EH (cell line): ENCODE results near the gene CDK5R1.
"Not testable (repeated sequence)": the region's sequence is repeated elsewhere in the genome, so short reads cannot be mapped to it uniquely, and the experiment has no call there.

Source experiments
- DNase-seq: peaks from one replicate; pipeline ENCODE4 v3.0.0-alpha.2; 2015; ENCODE audit warnings: low read depth

CDK5R1 gene

GRCh38 chr17:32486701-32487472 is at the start of gene CDK5R1:
Gene CDK5R1 (plus strand): TSS chr17:32486993. CDS start chr17:32487621, 628 bp downstream.
- peak; percentile 73 for DNase-seq

DNA sequence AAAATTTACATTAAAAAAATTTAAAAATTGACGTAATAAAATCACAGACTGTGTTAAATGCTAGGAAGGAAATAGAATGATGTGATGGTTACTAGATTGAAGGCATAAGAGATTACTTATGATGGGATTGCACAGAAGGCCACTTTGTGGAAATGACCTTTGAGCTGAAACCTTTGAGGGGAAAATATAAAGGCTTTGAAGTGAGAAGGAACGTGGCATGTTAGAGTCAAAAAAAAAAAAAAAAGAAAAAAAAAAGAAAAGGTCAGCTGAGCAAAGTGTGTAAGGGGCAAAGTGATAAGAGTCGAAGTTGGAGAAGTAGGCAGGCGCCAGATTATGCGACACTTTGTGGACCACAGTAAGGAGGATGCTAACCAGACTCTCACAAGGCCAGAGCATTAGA is 46.1 kb upstream of the CDK5R1 start:
- DNase-seq: no peak

- no peak for DNase-seq
Observed at GRCh38 chr17:32441886-32442285, 44.9 kb upstream of the CDK5R1 start.

DNA sequence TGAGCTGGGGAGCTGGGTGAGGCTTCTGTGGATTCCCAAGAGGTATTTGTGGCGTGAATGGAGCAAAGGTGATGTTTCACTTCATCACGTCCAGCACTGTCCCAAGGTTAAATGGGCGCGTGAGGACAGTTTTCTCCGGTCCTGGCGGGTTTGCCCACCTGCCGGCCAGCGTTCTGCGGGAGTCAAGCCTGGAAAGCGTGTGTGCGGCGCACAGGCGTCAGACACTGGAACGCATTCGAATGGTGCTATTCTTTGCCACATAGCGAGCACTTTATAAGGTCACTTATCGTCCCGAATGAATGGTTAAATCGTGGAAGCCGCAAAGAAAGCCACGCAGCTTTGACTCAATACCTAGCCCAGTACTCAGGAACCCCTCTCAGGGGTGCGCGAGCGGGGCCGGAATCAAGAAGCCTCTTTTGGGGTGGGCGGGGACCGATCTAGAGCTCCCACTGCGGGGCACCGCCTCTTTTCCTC is 42.9 kb upstream of the CDK5R1 start:
- no peak for DNase-seq

DNA sequence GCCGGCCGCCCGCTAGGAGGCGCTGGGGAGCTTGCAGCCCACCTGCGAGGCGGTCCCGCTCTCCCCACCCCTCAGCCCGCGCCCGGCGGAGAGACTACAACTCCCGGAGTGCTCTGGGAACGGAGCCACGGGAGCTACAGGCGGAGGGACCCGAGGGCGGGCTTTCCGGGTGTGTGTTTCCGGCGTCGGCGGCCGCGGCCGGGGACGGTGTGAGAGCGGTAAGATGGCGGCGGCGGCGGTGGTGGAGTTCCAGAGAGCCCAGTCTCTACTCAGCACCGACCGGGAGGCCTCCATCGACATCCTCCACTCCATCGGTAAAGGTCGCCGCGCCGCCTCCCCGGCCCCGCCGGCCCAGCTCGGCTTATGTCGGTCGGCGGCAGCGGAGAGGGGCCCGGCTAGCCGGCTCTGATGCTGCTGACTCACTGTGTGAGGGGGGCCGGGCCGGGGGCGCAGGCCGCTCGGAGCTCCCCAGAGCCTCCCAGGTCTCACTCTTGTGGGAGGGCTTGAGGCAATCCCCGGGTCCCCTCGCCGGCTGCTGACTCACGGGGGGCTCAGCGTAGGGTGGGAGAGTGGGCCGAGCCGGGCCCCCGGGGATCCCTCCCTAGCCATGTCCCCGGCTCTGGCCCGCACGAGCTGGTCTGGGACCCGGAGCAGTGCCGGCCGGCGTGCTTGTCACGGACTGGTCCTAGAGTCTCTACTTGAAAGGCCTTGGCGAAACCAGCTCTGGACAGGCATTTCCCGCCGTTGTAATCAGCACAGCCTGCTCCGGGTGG is 42.3 kb upstream of the CDK5R1 start, which contains the start of gene PSMD11:
TSS of gene PSMD11 (plus strand) at position 210 of the 773 bp plus-strand sequence. CDS start at position 224, 14 bp downstream.
- peak; percentile 96 for DNase-seq

- peak; percentile 77 for DNase-seq
Observed at GRCh38 chr17:32445074-32445415, 41.7 kb upstream of the CDK5R1 start.

DNA sequence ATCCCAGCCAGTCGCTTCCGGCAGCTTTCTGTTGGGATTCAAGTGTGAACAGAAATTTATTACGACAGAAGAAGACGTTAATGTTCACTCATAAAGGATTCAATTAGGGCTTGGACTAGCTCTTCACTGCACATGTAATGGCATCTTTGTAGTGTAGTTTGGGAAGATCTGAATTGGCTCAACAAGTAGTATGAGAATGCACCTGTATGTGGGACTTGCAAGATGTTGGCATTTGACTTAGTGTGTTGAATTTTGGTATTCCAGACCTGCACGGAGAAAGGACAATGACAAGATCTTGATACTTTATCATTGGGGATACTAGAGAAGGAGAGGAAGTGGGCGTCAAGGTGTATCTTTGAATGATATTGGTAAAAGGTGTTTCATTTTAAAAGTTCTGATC is 41.3 kb upstream of the CDK5R1 start:
- no peak for DNase-seq

DNA sequence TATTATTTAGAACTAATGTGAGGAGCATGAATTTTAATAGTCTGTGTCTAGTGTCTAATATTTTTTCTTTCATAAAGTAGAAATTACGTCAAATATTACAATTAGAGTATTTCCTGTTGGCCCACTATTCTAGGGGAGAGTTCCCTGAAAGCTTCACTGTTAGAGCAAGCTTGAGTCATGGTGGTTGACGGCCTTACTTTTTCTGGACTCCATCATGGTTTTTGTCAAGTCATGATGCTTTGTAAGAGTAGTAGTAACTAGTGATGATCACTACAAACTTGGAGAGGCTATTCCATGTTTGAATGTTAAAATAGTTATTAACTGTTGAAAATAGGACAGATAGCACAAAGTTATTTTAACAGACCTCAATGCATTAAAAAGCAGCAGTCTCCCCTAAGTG is 40.8 kb upstream of the CDK5R1 start:
- DNase-seq: peak; percentile 28

DNA sequence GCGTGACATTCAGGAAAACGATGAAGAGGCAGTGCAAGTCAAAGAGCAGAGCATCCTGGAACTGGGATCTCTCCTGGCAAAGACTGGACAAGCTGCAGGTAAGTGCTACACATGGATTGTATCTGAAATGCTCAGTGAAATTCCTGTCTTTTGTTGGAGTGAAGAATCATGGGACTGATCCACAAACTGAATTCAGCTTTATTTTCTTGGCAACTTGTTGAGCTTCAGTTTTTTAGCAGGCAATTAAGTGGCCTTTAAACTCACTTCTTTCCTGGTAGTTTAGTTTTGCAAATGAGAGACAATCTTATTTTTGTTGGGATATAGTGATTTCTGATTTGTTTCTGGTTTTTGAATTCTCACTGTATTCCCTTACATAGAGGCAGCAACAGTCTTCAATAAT is 39.8 kb upstream of the CDK5R1 start:
- no peak for DNase-seq

DNA sequence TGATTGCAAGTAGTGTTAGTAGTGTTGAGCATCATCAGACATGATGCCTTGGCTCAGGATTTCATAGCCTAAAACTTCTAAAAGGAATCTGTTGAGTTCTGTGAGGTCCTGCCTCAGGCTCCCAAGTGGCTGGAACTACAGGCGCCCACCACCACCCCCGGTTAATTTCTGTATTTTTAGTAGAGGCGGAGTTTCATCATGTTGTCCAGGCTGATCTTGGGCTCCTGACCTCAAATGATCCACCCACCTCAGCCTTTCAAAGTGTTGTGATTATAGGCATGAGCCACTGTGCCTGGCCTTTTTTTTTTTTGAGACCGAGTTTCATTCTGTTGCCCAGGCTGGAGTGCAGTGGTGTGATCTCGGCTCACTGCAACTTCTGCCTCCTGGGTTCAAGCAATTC is 36.8 kb upstream of the CDK5R1 start:
- no peak for DNase-seq

DNA sequence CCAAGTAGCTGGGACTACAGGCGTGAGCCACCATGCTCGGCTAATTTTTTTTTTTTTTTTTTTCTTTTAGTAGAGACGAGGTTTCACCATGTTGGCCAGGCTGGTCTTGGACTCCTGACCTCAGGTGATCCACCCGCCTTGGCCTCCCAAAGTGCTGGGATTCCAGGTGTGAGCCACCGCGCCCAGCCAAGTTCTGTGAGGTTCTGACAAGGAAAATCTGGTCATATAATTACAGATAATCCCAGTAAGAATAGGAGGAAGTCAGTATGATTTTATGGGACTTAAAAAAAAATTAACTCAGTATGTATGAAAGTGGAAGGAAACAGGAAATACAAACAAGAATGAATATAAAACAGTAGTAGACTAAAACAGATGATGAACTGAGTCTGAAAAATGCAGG is 36.4 kb upstream of the CDK5R1 start:
- not testable (repeated sequence) for DNase-seq

DNA sequence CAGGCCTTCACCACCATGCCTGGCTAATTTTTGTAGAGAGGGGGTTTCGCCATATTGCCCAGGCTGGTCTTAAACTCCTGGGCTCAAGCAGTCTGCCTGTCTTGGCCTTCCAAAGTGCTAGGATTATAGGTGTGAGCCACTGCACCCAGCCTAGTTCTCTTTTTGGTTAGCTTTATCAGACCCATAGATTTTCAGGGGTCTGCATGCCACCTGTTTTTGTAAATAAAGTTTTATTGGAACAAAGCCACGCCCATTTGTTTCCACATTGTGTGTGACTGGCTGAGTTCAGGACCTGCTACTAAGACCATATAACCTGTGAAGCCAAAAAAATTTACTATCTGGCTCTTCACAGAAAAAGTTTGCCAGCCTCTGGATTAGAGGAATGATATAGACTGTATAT is 34.9 kb upstream of the CDK5R1 start:
- no peak for DNase-seq

DNA sequence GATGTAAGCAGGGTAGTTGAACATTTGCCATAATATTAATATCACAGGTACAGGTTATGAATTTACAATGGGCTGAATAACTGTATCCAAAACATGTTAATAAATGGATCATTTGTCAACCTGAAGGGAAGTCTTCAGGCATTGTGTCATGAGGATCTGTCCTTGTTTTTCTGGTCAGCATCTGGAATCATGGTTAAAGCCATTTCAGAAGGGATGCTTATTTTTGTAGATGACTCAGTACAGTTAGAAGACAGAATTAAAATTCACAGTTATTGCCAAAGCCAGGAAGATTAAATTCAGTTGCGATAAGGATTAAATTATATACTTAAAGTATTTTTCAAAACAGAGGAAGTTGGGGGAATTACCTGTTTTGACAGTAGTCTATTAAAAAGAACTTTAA is 34.5 kb upstream of the CDK5R1 start:
- DNase-seq: peak; percentile 21

DNA sequence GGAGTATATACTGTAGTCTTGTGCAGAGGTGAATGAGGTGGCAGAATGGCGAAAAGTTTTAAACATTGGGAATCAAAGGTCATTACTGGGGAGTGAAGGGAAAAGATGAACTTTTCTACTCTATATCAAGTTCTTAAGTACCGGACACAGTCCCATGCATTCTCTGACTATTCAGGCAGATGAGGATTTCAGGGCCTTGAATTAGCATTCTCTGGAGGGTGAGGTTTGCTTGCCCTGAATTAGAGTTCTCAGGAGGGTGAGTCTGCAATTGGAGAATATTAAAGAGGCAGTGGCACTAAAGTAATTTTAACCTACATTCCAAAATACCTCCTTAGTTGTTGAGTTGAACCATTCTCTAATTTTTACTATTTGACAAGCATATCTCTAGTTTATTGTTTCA is 33.4 kb upstream of the CDK5R1 start:
- no peak for DNase-seq

DNA sequence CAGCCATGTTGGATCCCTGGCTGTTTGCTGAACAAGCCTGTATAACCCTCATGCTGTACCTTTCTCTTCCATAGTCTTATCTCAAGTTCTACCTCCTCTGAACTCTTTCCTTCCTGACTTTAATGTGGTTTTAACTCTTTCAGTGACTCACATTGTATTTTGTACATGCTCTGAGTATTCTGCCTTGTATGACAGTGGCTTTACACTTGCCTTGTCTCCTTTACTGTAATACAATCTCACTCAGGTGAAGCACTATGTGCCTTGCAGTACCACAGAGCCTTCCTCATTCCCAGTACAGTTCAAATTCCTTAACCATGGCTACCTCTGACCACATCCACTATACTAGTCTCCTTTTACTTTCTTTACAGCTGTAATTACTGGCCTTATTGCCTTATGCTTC is 28.4 kb upstream of the CDK5R1 start:
- no peak for DNase-seq

- no peak for DNase-seq
Observed at GRCh38 chr17:32460054-32460453, 26.7 kb upstream of the CDK5R1 start.

DNA sequence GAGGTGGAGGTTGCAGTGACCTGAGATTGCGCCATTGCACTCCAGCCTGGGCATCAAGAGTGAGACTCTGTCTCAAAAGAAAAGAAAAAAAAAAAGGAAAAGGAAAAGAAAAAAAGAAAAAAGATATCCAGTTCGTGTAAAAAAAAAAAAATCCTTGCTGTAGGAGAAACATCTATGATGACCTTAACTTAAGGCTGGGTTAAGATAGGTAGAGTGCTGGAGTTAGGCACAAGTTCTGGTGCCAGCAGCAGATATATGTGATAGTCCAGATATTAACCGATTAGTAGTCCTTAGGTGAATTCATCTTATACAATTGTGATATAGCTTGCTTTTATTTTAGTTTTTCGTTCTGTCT is 25.3 kb upstream of the CDK5R1 start:
- DNase-seq: no peak

- peak; percentile 63 for DNase-seq
Observed at GRCh38 chr17:32461853-32462617, 24.8 kb upstream of the CDK5R1 start.

- no peak for DNase-seq
Observed at GRCh38 chr17:32463304-32463703, 23.5 kb upstream of the CDK5R1 start.

- no peak for DNase-seq
Observed at GRCh38 chr17:32464374-32464773, 22.4 kb upstream of the CDK5R1 start.

GRCh38 chr17:32467949-32468348 is 18.8 kb upstream of the CDK5R1 start:
- no peak for DNase-seq

DNA sequence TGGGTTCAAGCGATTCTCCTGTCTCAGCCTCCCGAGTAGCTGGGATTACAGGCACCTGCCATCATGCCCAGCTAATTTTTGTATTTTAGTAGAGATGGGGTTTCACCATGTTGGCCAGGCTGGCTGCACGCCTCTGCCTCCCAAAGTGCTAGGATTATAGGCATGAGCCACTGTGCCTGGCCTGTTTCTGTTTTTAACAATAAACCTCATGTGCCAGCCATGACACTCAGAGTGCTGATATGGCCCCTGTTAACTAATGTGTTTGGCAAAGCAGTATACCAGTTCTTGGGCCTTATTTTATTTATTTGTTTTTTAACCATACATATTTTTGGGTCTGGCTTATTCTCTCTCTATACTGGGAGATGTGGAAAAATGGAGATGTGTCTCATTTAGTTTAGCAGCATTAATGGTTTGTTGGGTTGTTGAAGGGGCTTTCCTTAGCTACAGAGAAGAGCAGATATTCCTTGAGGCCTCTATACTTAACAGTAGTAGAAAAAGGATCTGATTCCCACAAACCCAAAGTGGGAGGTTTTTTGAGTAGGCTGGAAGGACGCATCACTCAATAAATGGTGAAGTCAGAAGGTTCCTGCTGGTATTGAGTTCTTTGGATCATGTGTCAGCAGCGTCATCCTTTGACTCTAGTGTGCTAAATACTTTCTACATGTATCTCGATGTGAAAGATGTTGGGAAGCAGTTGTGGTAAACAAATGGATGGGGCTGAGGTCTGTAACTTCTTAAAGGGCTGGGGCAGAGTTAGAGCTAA is 16.2 kb upstream of the CDK5R1 start:
- no peak for DNase-seq
